Upper lobe of left lung (tissue), 6 donors: ENCODE data around the gene TLR9. TPM values are rescaled to one million over a fixed set of nuclear protein-coding genes. Genes with fewer than 3 reads are reported as not detected.
A peak's percentile ranks its signal among the peaks of the same experiment; 100 is the strongest.

Experiments used
- ATAC-seq, 2 donors: fragments of 200-7000 bp; cut with Tn5 transposase; one replicate each; pipeline ENCODE4 v1.9.1; 2022; ENCODE audit warnings: mild to moderate bottlenecking in 2 of 2, moderate library complexity in 2 of 2; ENCODE audit not compliant: low FRiP score in 2 of 2
- DNase-seq, 2 donors: peaks; one replicate each; pipeline ENCODE4 v3.0.0-alpha.2; 2019 to 2020
- H3K27ac ChIP-seq, 4 donors: fragments of 200-600 bp; sonication (generic); one replicate each; pipeline ENCODE4 v1.5.1; 2016 to 2019
- H3K27me3 ChIP-seq, 4 donors: fragments of 200-600 bp; sonication (generic); one replicate each; pipeline ENCODE4 v1.5.1; 2017 to 2019
- H3K36me3 ChIP-seq, 4 donors: fragments of 200-600 bp; sonication (generic); one replicate each; pipeline ENCODE4 v1.5.1; 2016 to 2019
- H3K4me1 ChIP-seq, 4 donors: fragments of 200-600 bp; sonication (generic); one replicate each; pipeline ENCODE4 v1.5.1; 2018 to 2019
- H3K4me3 ChIP-seq, 4 donors: fragments of 200-600 bp; sonication (generic); one replicate each; pipeline ENCODE4 v1.5.1; 2017 to 2019; ENCODE audit warnings: mild to moderate bottlenecking in 2 of 4, moderate library complexity in 1 of 4
- H3K9me3 ChIP-seq, 4 donors: fragments of 200-600 bp; sonication (generic); one replicate each; pipeline ENCODE4 v1.5.1; 2018 to 2019
- EP300 ChIP-seq, 4 donors: sonication (generic); formaldehyde crosslinking; IDR thresholded peaks; one replicate each; pipeline ENCODE4 v1.5.1; 2017; ENCODE audit warnings: antibody characterized with exemption in 4 of 4, control low read depth in 2 of 4
- POLR2A ChIP-seq, 4 donors: fragments of 450-650 bp; IDR thresholded peaks; one replicate each; pipeline ENCODE4 v1.5.1; 2016 to 2017; ENCODE audit warnings: antibody characterized with exemption in 4 of 4, mild to moderate bottlenecking in 2 of 4
- POLR2AphosphoS5 ChIP-seq, 2 donors: sonication (generic); formaldehyde crosslinking; IDR thresholded peaks; one replicate each; pipeline ENCODE4 v1.5.1; 2017; ENCODE audit warnings: antibody characterized with exemption in 2 of 2
- WGBS, 2 donors: methylation state at CpG; one replicate each; pipeline ENCODE4 v1.1.5; 2017 to 2018; 5-methylcytosine and 5-hydroxymethylcytosine counted together
- total RNA-seq, 6 donors: library from RNA; depleted of rRNA in 4 of 6; stranded (reverse); fragments of >200 nt in 4 of 6; gene quantifications; one replicate each; pipeline versions ENCODE4 v1.1.0 to v1.2.1, GENCODE V29; 2016 to 2021
- TF ChIP-seq, protein P1 (sequence below), 6 experiments: fragments of 450-650 bp in 4 of 6; fragments of 200-600 bp in 2 of 6; sonication (generic) in 2 of 6; IDR thresholded peaks; one replicate each; pipeline ENCODE4 v1.5.1; 2016 to 2019; ENCODE audit warnings: antibody characterized with exemption in 6 of 6
- donor health status: DM: no; HTN: no; CAD: no; lungs with moderate emphysema.
- donor health status: DM: no; HTN: yes; CAD: no; lungs with severe emphysema.

The TLR9 gene
- total RNA-seq, 6 donors from 2014 or later = 0.29 to 1.1 TPM; not detected in 4

DNA sequence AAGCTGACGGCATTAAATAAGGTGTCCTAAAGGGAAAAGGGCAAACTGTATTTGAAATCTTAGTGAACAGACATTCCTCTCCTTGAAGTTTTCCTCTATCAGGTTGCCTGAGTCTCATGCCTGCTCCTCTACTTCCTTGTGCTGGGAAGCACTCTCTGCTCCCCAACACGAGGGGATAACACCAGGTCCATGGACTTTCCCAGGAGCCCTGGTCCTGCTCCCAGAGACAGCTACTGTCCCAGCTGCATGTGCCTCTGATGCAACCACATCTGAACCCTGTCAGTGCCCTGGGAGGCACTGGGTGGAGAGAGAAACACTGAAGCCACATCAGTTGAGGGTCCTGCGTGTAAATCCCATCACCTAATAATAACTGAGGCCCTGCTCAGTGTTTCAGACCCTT lies 7.4 kb downstream of the TLR9 start:
- TF ChIP-seq POLR2AphosphoS5 (IDR thresholded peaks at IDR 0.05) = no peak
- TF ChIP-seq, protein P1, sequence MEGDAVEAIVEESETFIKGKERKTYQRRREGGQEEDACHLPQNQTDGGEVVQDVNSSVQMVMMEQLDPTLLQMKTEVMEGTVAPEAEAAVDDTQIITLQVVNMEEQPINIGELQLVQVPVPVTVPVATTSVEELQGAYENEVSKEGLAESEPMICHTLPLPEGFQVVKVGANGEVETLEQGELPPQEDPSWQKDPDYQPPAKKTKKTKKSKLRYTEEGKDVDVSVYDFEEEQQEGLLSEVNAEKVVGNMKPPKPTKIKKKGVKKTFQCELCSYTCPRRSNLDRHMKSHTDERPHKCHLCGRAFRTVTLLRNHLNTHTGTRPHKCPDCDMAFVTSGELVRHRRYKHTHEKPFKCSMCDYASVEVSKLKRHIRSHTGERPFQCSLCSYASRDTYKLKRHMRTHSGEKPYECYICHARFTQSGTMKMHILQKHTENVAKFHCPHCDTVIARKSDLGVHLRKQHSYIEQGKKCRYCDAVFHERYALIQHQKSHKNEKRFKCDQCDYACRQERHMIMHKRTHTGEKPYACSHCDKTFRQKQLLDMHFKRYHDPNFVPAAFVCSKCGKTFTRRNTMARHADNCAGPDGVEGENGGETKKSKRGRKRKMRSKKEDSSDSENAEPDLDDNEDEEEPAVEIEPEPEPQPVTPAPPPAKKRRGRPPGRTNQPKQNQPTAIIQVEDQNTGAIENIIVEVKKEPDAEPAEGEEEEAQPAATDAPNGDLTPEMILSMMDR (IDR thresholded peaks at IDR 0.05) = no peak
- TF ChIP-seq EP300 (IDR thresholded peaks at IDR 0.05) = no peak
- TF ChIP-seq POLR2A (IDR thresholded peaks at IDR 0.05) = no peak
- H3K9me3 ChIP-seq = no peaks in the 10 kb centered on the region
- peaks cover 43 to 52% (median 50%) of the 10 kb centered on the region in 4 donors for H3K4me1 ChIP-seq
- no peak for DNase-seq
- no peak for ATAC-seq
- no peak overlapping the region for H3K4me3 ChIP-seq
- peak overlapping the region; percentile 75 to 90 (median 79) for H3K27ac ChIP-seq
- WGBS, 2 donors = 62 to 70% methylated on average over 2 to 3 of the region's 3 CpGs
- peaks cover 13 to 31% (median 25%) of the 10 kb centered on the region in 4 donors for H3K36me3 ChIP-seq
- H3K27me3 ChIP-seq = no peaks in the 10 kb centered on the region

DNA sequence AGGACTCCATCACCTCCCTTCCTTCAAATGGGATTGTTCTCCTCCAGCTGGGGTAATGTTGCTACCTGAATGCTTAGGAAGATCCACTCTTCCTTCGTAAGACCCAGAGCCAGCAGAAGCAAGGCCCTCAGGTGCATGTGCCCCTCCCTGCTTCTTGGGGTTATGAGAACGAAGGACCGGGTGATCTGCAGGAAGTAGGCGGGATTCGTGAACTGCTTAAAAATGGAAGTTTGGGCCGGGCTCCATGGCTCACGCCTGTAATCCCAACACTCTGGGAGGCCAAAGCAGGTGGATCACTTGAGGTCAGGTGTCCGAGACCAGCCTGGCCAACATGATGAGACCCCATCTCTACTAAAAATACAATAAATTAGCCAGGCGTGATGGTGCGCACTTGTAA lies 8.0 kb downstream of the TLR9 start:
- peak overlapping the region; percentile 75 to 90 (median 79) for H3K27ac ChIP-seq
- H3K36me3 ChIP-seq = peaks cover 19 to 37% (median 31%) of the 10 kb centered on the region in 4 donors
- WGBS, 2 donors = 49 to 50% methylated on average over 9 to 10 of the region's 10 CpGs
- TF ChIP-seq POLR2A (IDR thresholded peaks at IDR 0.05) = no peak
- TF ChIP-seq POLR2AphosphoS5 (IDR thresholded peaks at IDR 0.05) = peak in 1 of 2 donors; percentile 1
- DNase-seq (peak in 1 of 2 donors; percentile 22), ATAC-seq (no peak)
- peaks cover 43 to 52% (median 50%) of the 10 kb centered on the region in 4 donors for H3K4me1 ChIP-seq
- H3K27me3 ChIP-seq = no peaks in the 10 kb centered on the region
- H3K4me3 ChIP-seq = no peak overlapping the region
- H3K9me3 ChIP-seq = no peaks in the 10 kb centered on the region

DNA sequence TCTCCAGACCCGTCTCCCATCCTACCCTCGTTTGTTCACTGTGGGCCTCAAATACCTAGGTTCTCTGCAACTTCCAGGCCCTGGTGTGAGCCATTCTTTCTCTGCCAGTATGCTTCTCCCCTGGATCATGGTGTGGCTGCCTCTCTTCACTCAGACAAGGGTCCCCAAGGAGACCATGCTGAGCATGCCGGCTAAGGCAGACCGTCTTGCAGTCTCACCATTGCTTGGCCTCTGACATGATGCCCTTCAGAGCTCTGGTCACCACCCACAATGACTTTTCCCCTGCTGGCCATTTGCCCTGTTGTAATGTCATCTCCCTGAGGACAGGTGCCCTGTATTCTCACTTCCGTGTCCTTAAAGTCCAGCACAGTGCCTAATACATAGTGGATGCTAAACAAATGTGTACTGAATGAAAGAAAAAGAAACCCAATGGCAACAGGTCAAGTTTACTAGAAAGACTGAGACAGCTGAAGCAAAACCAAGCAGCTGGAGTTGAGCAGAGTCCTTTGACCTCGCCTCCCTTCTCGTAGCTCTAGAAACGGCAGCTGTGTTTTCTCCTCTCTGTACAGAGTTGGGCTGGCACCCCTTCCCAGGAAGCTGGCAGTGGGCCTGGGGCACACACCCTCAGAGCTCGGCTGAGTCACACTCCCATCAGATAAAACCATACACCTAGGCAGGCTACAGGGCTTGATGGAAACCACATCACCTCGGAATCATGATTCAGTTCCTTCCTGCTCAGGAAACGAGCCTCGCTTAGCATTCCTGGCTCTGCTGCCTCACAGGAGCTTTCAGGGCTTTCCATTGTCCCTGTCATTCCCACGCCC lies 8.6 kb downstream of the TLR9 start:
- DNase-seq = peak; percentile 78 to 87
- Histone ChIP-seq H3K4me1 (peaks cover 43 to 52% (median 50%) of the 10 kb centered on the region in 4 donors), H3K27me3 (no peaks in the 10 kb centered on the region)

DNA sequence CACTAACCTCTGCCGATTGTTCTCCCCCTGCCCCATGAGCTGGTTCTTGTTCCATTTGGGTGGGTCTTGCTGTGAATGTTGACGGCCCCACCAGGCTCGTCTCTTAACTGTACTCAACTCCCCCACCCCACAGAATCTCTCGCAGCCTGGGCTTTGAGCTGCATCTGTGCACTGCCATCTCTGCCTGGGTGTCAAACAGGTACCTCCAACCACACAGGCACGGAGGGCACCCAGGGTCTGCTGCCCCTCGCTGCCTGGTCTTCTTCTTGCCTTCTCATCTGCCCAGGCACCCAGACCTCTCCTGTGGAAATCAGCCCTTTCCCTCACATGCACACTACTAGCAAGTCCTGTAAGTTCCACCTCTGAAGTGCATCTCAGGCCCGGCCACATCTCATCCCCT lies 10.1 kb downstream of the TLR9 start:
- no peak for TF ChIP-seq POLR2A (IDR thresholded peaks at IDR 0.05)
- TF ChIP-seq, protein P1 (IDR thresholded peaks at IDR 0.05) = no peak
- no peak for TF ChIP-seq EP300 (IDR thresholded peaks at IDR 0.05)
- no peak for TF ChIP-seq POLR2AphosphoS5 (IDR thresholded peaks at IDR 0.05)
- no peaks in the 10 kb centered on the region for H3K9me3 ChIP-seq
- H3K27ac ChIP-seq = peak overlapping the region in 1 of 4 donors; percentile 90
- H3K4me1 ChIP-seq = peaks cover 47 to 61% (median 53%) of the 10 kb centered on the region in 4 donors
- 91 to 97% methylated on average over 7 of the region's 7 CpGs for WGBS, 2 donors
- no peak overlapping the region for H3K4me3 ChIP-seq
- H3K27me3 ChIP-seq = no peaks in the 10 kb centered on the region
- DNase-seq = peak in 1 of 2 donors; percentile 20
- no peak for ATAC-seq
- peaks cover 28 to 57% (median 50%) of the 10 kb centered on the region in 4 donors for H3K36me3 ChIP-seq

More for the DNA sequence above, 8.6 kb downstream of the TLR9 start:
- 32 to 34% methylated on average over 12 to 13 of the region's 13 CpGs for WGBS, 2 donors
- peak; percentile 51 to 89 for ATAC-seq
- TF ChIP-seq POLR2AphosphoS5 (IDR thresholded peaks at IDR 0.05) = peak; percentile 59 to 83
- TF ChIP-seq, protein P1 (IDR thresholded peaks at IDR 0.05) = peak in 1 of 6 experiments; percentile 15
- peak in 2 of 4 donors; percentile 40 to 41 for TF ChIP-seq EP300 (IDR thresholded peaks at IDR 0.05)
- no peak for TF ChIP-seq POLR2A (IDR thresholded peaks at IDR 0.05)
- Histone ChIP-seq H3K27ac (peak overlapping the region; percentile 75 to 90 (median 79)), H3K4me3 (no peak overlapping the region), H3K9me3 (no peaks in the 10 kb centered on the region), H3K36me3 (peaks cover 22 to 43% (median 37%) of the 10 kb centered on the region in 4 donors)

DNA sequence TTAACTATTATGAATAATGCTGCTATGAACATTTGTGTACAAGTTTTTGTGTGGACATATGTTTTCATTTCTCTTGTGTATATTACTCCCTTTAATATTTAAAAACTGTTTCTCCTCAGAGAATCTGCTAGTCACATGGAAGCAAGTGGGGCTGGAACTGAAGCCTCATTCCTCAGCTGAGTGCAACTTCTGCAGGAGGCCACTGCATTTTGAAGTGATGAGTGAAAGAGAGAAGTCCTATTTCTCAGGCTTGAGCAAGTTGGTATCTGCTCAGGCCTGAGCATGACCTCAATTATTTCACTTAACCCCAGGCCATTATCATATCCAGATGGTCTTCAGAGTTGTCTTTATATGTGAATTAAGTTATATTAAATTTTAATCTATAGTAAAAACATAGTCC lies 11.5 kb downstream of the TLR9 start:
- DNase-seq = no peak
- Histone ChIP-seq H3K36me3 (peaks cover 33 to 72% (median 64%) of the 10 kb centered on the region in 4 donors), H3K27ac (no peak overlapping the region), H3K27me3 (no peaks in the 10 kb centered on the region), H3K9me3 (no peaks in the 10 kb centered on the region), H3K4me3 (no peak overlapping the region), H3K4me1 (peaks cover 39 to 55% (median 45%) of the 10 kb centered on the region in 4 donors)
- no peak for TF ChIP-seq EP300 (IDR thresholded peaks at IDR 0.05)
- TF ChIP-seq, protein P1 (IDR thresholded peaks at IDR 0.05) = no peak
- TF ChIP-seq POLR2AphosphoS5 (IDR thresholded peaks at IDR 0.05) = no peak
- TF ChIP-seq POLR2A (IDR thresholded peaks at IDR 0.05) = no peak
- no peak for ATAC-seq
